Muscle of back (tissue), 11 donors: ENCODE measurements around the gene MAP1LC3B2. TPM values are rescaled to one million over a fixed set of nuclear protein-coding genes. Genes with fewer than 3 reads are reported as not detected.
"Not testable (repeated sequence)": the region's sequence is repeated elsewhere in the genome, so short reads cannot be mapped to it uniquely, and the experiment has no call there.

Experiments used
- DNase-seq, 3 donors: peaks; one replicate each; pipeline versions ENCODE4 v3.0.0 to v3.0.0-alpha.2; 2013
- polyA plus RNA-seq, 10 donors: library from polyadenylated mRNA; unstranded; fragments of 120-200 nt; gene quantifications; one replicate each; pipeline ENCODE4 v1.2.1, GENCODE V29; 2013; ENCODE audit not compliant: insufficient read length in 10 of 10

Gene MAP1LC3B2
- polyA plus RNA-seq, 10 donors, result 3.4 to 8.6 (median 6.6) TPM

DNA sequence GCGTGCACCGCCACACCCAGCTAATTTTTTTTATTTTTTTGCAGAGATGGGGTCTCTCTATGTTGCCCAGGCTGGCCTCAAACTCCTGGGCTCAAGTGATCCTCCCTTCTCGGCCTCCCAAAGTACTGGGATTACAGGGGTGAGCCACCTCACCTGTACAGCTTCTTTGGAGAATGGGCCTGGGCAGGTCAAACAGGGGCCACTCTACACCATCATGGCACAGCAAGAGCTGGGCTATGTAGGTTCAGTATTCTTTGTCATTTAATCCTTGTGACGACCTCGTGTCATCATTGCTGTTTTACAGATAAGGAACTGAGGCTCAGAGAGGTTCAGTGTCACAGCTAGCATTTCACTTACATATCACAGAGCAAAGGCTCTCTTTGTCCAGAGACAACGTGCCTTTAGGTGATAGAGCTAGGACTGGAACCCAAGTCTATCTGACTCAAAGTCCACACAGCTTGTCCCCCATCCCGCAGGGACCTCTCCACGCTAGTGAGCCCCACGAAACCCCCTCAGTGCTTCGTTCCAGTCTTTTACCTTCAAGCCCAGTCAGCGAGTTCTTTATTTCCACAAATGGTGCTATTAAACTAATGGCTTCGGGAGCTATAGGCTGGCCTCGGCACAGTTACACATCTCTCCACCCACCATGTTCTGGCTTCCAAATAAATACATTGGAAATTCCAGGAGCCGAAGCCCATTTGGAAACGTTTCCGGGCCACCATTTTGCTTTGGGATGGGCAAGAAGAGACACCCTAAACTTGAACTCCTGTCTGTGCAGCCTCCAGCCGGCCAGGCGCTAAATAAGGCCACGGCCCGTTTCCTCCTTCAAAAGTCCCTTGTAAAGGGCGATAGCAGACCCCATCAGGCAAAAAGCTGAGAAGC, 660 bp upstream of the MAP1LC3B2 start:
- no peak for DNase-seq

DNA sequence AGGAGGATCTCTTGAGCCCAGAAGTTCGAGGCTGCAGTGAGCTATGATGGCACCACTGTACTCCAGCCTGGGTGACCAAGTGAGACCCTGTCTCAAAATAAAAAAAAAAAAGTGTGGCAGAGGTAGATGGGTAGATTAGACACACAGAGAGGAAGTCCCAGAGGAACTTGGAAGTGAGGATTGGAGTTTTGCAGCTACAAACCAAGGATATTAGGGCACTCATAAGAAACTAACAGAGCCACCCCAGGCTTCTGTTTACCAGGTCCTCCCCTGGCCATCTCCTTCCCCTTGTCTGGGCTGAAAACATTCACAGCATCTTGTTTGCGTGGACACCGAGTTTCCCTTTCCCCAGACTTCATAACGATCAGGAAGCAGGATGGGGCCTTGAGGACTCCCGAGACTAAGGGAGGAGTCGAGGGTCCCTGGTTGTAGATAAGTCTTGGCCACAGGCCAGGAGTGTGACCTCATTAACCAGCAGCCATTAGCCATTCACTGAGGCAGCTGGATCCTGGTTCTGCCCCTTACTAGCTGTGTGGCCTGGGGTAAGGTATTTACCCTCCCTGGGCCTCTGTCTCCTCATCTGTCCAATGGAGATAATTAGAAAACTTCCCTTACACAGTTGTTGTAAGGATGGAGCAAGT, 2.1 kb downstream of the MAP1LC3B2 start:
- no peak for DNase-seq

DNA sequence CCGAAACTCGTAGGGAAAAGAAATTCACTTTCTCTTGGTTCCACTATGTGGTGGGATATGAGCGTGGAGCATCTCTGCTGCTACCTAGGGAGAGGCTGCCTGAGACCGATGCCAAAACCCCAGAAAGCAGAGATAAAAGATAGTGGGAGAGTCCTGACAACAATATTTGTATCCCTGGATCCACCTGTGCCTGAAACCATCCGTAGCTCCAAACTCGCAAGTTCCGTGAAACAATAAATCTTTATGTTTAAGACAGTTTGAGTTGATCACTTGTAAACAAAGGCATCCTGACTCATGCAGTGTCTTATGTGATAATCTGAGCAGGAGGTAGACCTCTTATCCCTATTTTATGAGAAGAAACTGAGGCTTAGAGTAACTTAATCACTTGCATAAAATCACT, 2.9 kb downstream of the MAP1LC3B2 start:
- no peak for DNase-seq

DNA sequence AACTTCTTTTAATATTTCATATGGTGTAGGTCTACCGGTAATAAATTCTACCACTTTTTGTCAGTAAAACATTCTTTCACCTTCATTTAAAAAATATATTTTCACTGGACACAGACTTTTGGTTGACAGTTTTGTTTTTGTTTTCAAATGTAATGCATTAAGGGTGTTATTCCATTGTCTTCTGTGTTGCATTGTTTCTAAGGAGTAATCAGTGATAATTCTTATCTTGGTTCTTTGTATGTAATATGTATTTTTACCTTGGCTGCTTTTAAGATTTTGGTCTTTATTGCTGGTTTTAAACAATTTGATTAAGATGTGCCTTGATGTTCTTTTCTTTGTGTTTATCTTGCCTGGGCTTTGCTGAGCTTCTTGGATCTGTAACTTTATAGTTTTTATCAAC, 4.1 kb downstream of the MAP1LC3B2 start:
- DNase-seq, result no peak

DNA sequence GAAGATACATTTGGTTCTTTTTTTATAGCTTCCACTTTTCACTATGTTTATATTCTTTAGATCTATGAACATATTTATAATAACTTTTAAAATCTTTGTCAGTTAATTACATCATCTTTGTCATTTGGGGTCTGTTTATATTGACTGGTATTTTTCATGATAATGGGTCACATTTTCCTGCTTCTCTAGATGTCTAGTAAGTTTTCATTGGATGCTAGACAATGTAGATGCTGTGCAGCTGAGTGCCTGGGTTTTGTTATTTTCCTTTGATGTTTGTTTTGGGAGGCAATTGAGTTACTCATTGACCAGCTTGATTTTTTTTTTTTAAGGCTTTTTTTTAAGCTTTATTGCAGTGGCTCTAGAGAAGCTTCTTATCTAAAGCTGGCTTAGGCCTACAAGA, 4.9 kb downstream of the MAP1LC3B2 start:
- DNase-seq, result no peak

DNA sequence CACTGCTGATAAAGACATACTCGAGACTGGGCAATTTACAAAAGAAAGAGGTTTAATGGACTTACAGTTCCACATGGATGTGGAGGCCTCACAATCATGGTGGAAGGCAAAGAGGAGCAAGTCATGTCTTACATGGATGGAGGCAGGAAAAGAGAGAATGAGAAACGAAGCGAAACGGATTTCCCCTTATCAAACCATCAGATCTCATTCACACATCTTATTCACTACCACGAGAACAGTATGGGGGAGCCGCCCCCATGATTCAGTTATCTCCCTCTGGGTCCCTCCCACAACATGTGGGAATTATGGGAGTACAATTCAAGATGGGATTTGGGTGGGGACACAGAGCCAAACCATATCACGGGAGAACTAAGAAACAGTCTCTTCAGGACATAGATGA, 6.0 kb downstream of the MAP1LC3B2 start:
- not testable (repeated sequence) for DNase-seq

DNA sequence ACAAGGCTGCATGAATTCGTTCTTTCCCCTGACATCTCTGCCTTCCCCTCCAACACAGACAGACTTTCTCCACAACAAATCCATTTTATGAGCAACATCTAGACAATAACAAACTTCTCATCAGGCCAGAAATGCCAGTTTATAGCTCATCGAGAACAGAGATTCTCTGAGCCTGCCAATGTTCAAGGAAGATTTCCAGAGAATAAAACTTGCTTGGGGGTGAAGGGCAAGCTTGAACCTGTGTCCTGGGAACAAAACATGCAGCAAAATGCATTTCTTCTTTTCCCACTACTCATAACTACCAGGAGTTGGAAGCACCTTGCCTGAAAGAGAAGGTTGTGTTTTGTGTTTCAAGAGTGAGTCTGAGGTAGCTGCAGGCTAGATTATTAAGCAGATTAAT, 6.8 kb downstream of the MAP1LC3B2 start:
- no peak for DNase-seq

DNA sequence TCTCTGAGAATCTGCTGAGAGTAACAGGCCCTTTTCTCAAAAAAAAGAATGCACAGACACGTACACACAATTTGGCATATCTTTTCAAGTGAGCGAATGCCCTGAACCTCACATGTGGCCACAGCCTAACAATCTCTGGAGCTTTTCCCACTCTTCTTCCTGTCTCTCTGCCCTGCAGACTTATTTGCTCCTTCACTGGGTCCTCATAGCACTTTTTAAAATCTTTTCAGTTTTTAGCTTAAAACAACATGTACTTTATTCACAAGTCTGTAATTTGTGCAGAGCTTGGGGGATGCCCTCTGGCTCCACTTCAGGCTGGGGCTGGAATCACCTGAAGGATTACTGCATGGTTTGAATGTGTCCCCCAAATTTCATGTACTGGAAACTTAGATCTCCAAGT, 9.0 kb downstream of the MAP1LC3B2 start:
- DNase-seq, result no peak

DNA sequence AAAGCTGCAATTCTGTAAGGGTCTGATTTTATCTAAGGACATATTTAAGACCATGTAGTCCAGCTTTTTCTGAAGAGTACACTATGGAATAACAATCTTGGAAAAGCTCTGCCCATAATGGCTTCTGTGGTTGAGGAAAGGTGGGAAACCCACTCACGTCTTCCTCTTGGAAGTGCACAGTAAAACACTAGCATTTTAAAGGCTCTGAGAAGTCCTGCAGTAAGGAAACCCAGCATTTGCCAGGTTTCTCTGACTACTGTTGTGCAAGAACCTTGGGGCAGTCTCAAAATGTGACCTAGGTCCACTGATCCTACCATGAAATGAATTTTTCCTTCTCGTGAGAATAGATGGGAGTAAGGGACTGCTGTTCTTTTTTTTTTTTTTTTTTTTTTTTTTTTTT, 11.9 kb downstream of the MAP1LC3B2 start:
- no peak for DNase-seq

DNA sequence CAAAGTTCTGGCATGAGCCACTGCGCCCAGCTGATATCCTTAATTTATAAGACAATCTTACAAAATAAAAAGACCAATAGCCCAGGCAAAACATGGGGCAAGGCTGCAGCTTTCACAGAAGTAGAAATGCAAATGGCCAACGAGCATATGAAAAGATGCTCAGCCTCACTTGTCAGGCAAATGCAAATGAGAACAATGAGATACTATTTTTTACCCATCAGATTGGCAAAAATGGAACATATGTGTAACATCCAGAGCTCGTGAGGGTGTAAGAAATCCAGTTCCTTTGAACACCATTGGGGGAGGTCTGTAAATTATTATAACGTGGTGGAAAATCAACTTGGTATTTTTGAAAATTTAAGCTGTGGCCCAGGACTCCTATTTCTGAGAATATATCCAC, 14.6 kb downstream of the MAP1LC3B2 start:
- DNase-seq, result no peak

DNA sequence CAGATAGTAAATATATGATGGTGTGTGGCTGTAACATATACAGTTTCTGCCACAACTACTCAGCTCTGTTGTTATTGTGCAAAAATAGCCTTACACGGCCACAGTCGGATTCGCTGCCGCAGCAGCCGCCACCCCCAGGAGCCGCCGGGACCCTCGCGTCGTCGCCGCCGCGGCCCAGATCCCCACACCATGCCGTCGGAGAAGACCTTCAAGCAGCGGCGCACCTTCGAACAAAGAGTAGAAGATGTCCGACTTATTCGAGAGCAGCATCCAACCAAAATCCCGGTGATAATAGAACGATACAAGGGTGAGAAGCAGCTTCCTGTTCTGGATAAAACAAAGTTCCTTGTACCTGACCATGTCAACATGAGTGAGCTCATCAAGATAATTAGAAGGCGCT, 16.6 kb downstream of the MAP1LC3B2 start:
- not testable (repeated sequence) for DNase-seq

DNA sequence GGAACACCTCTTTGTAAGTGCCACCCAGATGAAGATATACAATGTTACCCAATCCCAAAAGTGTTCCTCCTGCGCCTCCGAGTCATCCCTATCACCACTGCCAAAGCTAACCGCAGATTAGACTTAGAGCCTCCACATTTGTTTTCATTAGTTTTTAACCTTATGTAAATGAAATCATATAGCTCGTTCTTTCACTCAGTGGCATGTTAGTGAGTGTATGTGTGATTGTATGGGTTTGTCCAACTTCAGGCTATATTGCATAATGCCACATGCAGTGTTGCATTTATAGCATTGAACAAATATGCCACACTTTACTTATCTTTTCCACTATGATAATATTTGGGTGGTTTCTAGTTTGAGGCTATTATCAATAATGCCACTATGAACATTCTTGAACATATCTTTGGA, 18.0 kb downstream of the MAP1LC3B2 start:
- DNase-seq, result no peak

DNA sequence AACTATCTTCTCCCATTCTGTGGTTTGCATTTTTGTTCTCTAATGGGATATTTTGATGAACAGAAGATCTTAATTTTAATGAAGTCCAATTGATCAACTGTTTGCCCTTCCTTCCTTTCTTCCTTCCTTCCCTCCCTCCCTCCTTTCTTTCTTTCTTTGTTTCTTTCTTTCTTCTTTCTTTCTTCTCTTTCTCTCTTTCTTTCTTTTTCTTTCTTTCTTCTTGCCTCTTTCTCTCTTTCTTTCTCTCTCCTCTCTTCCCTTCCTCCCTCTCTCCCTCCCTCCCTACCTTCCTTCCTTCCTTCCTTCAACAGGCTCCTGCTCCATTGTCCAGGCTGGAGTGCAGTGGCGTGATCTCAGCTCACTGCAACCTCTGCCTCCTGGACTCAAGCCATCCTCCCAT, 18.9 kb downstream of the MAP1LC3B2 start:
- no peak for DNase-seq

DNA sequence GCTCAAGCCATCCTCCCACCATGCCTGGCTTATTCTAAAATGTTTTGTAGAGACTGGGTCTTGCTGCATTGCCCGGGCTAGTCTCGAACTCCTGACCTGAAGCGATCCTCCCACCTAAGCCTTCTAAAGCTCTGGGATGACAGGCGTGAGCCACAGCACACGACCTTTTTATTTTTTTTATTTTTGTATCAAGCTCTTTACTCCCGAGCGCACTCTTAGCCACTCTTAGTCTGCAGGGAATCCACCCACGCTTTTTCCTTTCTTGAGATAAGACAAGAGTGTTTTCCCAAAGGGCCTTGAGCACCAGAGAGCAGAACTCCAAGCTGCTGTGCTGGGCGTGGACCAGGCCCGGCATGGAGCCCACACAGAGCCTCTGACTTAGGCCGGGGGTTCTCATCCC, 23.4 kb downstream of the MAP1LC3B2 start:
- DNase-seq, result peak in 1 of 3 donors; percentile 61

DNA sequence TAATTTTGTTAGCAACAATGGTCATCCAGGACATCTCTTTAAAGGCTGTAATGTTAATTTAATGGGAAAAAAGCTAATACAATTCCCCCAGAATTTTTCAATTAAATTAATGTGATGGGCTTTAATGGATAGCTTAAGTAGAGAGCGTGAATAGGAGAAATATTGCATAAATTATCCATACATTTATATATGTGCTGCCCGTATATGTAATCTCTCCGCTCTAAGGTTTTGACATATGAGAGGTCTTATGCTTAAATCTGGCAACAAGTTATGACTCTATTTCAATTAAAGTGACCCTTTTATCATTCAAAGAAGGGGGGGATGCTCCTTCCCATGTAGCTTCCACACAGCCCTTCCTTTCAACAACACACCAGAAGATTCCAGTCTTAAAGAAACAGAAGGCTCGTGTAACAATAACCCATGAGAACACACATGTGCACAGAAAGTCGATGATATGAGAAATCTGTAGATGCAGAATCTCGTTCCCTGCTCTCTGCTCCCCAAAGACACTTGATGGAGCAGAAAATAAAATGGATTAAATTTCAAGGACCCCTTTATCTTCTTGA, 24.0 kb downstream of the MAP1LC3B2 start:
- DNase-seq, result no peak

DNA sequence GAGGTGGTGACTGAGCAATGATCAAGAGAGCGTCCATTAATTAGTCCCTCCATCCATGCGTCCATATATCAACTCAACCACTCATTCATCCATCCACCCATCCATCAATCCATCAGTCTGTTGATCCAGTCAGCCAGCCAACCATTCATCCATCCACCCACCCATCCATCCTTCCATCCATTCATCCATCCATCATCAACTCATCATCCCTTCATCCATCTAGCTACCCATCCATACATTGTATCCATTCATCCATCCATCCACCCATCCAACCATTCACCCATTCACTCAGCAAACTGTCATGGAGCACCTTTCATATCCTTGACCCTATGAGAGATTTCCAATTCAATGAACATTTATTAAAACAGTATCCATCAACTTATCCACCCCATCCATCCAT, 28.1 kb downstream of the MAP1LC3B2 start:
- no peak for DNase-seq

DNA sequence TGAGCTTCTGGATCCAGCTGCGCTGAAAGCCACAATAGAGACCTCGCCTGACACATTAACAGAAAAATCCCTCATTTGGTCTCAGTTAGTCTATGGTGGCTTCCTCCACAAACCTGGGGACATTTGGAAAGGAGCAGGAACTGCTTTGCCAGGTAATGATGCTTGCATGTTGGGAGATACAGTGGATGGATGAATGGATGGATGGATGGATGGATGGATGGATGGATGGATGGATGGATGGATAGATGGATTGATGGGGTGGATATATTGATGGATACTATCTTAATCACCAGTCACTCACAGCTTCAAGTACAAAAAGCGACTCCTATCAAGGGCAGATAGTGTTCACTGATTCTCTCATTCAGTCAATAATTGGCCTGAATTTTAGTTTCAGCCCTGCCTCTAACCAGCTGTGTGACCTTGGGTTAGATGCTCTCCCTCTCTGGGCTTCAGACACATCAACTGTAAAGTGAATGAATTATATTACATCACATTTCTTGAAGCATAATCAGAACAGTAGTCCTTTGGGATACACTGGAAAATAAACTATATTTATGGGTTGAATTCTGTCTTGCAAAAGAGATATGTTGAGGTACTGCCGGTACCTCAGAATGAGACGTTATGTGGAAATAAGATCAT, 29.3 kb downstream of the MAP1LC3B2 start:
- no peak for DNase-seq

DNA sequence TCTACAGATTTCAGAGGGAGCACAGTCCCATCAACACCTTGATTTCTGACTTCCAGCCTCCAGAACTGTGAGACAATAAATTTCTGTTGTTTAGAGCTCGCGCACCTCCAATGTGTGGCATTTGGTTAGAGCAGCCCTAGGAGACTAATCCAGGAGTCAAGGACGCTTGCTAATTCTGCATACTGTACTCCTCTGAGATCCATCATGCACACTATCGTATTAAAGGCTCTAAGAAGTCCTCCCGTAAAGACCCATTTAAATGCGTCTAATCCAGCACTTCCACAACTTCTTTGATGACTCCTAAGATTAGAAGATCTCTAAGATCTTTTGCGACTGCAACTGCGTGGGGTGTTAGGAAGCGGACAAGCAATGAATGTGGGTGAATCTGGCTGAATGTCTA, 30.4 kb downstream of the MAP1LC3B2 start:
- DNase-seq, result no peak

DNA sequence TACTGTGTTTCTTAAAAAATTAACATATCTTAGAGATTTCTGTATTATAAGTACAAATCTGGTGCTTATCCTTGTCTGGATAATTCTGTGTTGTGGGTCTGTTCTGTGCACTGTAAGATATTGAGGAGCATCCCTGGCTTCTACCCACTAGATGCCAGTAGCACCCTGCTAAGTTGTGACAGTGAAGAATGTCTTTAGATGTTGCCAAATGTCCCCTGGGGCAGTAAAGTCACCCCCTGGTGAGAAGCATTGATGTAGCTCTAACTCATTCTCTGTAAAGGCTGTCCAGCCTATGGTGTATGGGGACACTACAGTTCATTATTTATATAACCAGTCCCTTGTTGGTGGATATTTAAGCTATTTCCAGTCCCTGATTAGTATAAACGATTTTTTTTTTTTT, 31.4 kb downstream of the MAP1LC3B2 start:
- DNase-seq, result no peak

DNA sequence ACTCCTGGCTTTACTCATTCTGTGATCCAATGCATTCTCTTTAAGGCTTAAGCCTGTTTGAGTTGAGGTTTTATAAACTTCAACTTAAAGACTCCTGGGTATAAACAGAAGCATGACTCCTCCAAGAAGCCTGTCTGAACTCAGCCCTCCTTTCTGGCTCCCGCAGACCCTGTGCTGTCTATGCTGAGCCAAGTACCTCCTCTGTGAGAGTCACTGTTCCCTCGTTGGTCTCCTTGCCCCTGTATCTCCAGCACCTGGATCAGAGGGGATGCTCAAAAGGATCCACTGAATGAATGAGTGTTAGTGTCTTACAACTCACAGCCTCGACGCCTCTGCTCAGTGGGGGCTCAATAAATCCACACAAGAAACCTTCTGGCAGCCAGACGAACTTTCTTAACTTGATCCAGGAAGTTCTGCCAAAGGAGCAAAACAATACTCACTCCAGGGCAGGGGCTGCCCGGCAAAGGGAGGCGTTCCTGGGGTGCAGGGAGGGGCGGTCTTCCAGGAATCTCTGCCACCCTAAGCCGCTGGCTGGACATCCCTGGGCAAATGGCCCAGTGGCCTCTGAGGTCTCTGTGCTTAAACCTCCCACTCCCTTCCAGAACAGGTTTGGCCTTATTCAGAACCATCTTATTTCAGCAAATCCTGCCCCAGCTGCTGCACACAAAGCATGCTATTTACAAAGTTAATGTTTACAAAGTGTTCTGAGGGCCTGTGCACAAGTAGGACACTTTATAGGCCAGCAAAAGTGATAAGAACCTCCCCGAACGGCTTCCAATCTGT, 32.9 kb downstream of the MAP1LC3B2 start:
- DNase-seq, result peak in 2 of 3 donors; percentile 59 to 88

DNA sequence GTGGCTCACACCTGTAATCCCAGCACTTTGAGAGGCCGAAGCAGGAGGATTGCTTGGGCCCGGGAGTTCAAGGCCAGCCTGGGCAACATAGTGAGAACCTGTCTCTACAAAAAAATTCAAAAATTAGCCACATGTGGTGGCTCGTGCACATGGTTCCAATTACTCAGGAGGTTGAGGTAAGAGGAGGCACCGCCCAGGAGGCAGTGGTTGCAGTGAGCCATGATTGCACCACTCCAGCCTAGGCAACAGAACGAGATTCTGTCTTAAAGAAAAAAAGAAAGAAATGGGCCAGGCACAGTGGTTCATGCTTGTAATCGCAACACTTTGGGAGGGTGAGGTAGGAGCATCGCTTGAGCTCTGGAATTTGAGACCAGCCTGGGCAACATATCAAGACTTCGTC, 33.5 kb downstream of the MAP1LC3B2 start:
- no peak for DNase-seq
